IMR-90 (cell line): ENCODE data around the gene PGBD5. TPM values are rescaled to one million over a fixed set of nuclear protein-coding genes. Genes with fewer than 3 reads are reported as not detected.

ENCODE experiments used
- ATAC-seq: fragments of 200-7000 bp; cut with Tn5 transposase; 2 replicates; pipeline ENCODE4 v1.9.1; 2020; ENCODE audit warnings: low read depth, mild to moderate bottlenecking, moderate library complexity
- BruUV-seq: library from RNA; stranded (reverse); fragments of 400-500 nt; replicated peaks from 2 replicates; lab custom pipeline; 2021; lab: Mats Ljungman, UMichigan
- CTCF ChIA-PET: fragments of 300-600 bp; formaldehyde crosslinking; extraction: SDS; loops from one replicate; lab custom pipeline; 2021; ENCODE audit warnings: antibody characterized with exemption; lab: Yijun Ruan, JAX
- POLR2A ChIA-PET: fragments of 300-600 bp; sonication (Branson Sonifier 250); formaldehyde crosslinking; loops from one replicate; lab custom pipeline; 2022; ENCODE audit warnings: antibody characterized with exemption; ENCODE audit not compliant: unreplicated experiment; lab: Charles Lee
- DNase-seq: peaks from one replicate; pipeline ENCODE4 v3.0.0; 2013
- H2AFZ ChIP-seq: replicated peaks from 2 replicates; pipeline ENCODE3; 2013; ENCODE audit warnings: low read length, mild to moderate bottlenecking; ENCODE audit not compliant: poor library complexity
- H2AK5ac ChIP-seq: 2 replicates; pipeline ENCODE4 v1.6.1; 2013; ENCODE audit warnings: low read depth, low read length, inconsistent platforms
- H2AK9ac ChIP-seq: replicated peaks from 2 replicates; pipeline ENCODE3; 2013; ENCODE audit warnings: mild to moderate bottlenecking, low read depth, low read length, moderate library complexity; ENCODE audit not compliant: poor library complexity
- H2BK120ac ChIP-seq: 2 replicates; pipeline ENCODE4 v1.6.1; 2013; ENCODE audit warnings: low read depth, low read length, inconsistent platforms
- H2BK15ac ChIP-seq: 3 replicates; pipeline ENCODE4 v1.6.1; 2013; ENCODE audit warnings: low read depth, low read length, inconsistent platforms
- H2BK20ac ChIP-seq: 2 replicates; pipeline ENCODE4 v1.6.1; 2013; ENCODE audit warnings: low read depth, mild to moderate bottlenecking, inconsistent platforms, low read length, moderate library complexity
- H2BK5ac ChIP-seq: 2 replicates; pipeline ENCODE4 v1.6.1; 2013; ENCODE audit warnings: mild to moderate bottlenecking, low read depth, low read length, inconsistent platforms; ENCODE audit not compliant: poor library complexity, severe bottlenecking
- H3K14ac ChIP-seq: replicated peaks from 2 replicates; pipeline ENCODE4 v1.6.1; 2013; ENCODE audit warnings: low read depth, low read length, inconsistent platforms
- H3K18ac ChIP-seq: 2 replicates; pipeline ENCODE4 v1.6.1; 2013; ENCODE audit warnings: low read depth, low read length, control low read depth
- H3K23ac ChIP-seq: 2 replicates; pipeline ENCODE4 v1.6.1; 2013; ENCODE audit warnings: low read depth, low read length, inconsistent platforms
- H3K27ac ChIP-seq: 2 replicates; pipeline ENCODE4 v1.5.1; 2013; ENCODE audit warnings: mild to moderate bottlenecking, control low read depth, low read length; ENCODE audit not compliant: insufficient read depth
- H3K27me3 ChIP-seq: 2 replicates; pipeline ENCODE4 v1.6.1; 2013; ENCODE audit warnings: low read length; ENCODE audit not compliant: control insufficient read depth, insufficient read depth
- H3K36me3 ChIP-seq: 2 replicates; pipeline ENCODE4 v1.6.1; 2013; ENCODE audit warnings: low read length, mixed read lengths; ENCODE audit not compliant: control insufficient read depth, insufficient read depth
- H3K4ac ChIP-seq: 2 replicates; pipeline ENCODE4 v1.6.1; 2013; ENCODE audit warnings: low read depth, low read length, inconsistent platforms
- H3K4me1 ChIP-seq: 2 replicates; pipeline ENCODE4 v1.6.1; 2013; ENCODE audit warnings: low read length, mixed read lengths; ENCODE audit not compliant: control insufficient read depth, insufficient read depth
- H3K4me2 ChIP-seq: 2 replicates; pipeline ENCODE4 v1.6.1; 2013; ENCODE audit warnings: low read depth, mild to moderate bottlenecking, control low read depth, low read length, moderate library complexity
- H3K4me3 ChIP-seq: 2 replicates; pipeline ENCODE4 v1.5.1; 2013; ENCODE audit warnings: low read depth, mild to moderate bottlenecking, control low read depth, low read length, moderate library complexity; ENCODE audit not compliant: insufficient read depth
- H3K56ac ChIP-seq: 2 replicates; pipeline ENCODE4 v1.6.1; 2013; ENCODE audit warnings: low read length, inconsistent platforms; ENCODE audit not compliant: insufficient read depth; ENCODE audit errors: extremely low read depth
- H3K79me1 ChIP-seq, 2 experiments: 2 replicates each; pipeline ENCODE4 v1.6.1; 2013; ENCODE audit warnings: low read length in 2 of 2, inconsistent platforms in 1 of 2, low read depth in 1 of 2
- H3K9ac ChIP-seq: 2 replicates; pipeline ENCODE4 v1.6.1; 2013; ENCODE audit warnings: low read depth, low read length, control low read depth
- H3K9me1 ChIP-seq: 2 replicates; pipeline ENCODE4 v1.6.1; 2013; ENCODE audit warnings: low read length, inconsistent platforms; ENCODE audit not compliant: insufficient read depth
- H3K9me3 ChIP-seq: 2 replicates; pipeline ENCODE4 v1.6.1; 2013; ENCODE audit warnings: low read length; ENCODE audit not compliant: control insufficient read depth, insufficient read depth
- H4K20me1 ChIP-seq: 2 replicates; pipeline ENCODE4 v1.6.1; 2013; ENCODE audit warnings: low read length, inconsistent platforms; ENCODE audit not compliant: insufficient read depth
- H4K5ac ChIP-seq: 2 replicates; pipeline ENCODE4 v1.6.1; 2013; ENCODE audit warnings: mild to moderate bottlenecking, low read depth, low read length, control low read depth
- H4K8ac ChIP-seq, 2 experiments: 2 replicates each; pipeline ENCODE4 v1.6.1; 2013; ENCODE audit warnings: low read depth in 2 of 2, low read length in 2 of 2, control low read depth in 1 of 2, inconsistent platforms in 1 of 2
- H4K91ac ChIP-seq: 2 replicates; pipeline ENCODE4 v1.6.1; 2013; ENCODE audit warnings: low read depth, low read length, inconsistent platforms; ENCODE audit not compliant: insufficient read depth
- BHLHE40 ChIP-seq: fragments of 150-350 bp; IDR thresholded peaks from 2 replicates; pipeline ENCODE4 v1.6.1; 2016; ENCODE audit warnings: mild to moderate bottlenecking, low read depth, low read length
- CEBPB ChIP-seq: IDR thresholded peaks from 2 replicates; pipeline ENCODE4 v1.6.1; 2012; ENCODE audit warnings: low read depth, low read length, improper control_type of control experiment
- CHD1 ChIP-seq: IDR thresholded peaks from 2 replicates; pipeline ENCODE4 v1.6.1; 2012; ENCODE audit warnings: low read depth, low read length, improper control_type of control experiment
- ELK1 ChIP-seq: fragments of 150-350 bp; IDR thresholded peaks from 2 replicates; pipeline ENCODE4 v1.6.1; 2016; ENCODE audit warnings: low read depth, mild to moderate bottlenecking, low read length, moderate library complexity, borderline replicate concordance
- FOS ChIP-seq: fragments of 150-350 bp; IDR thresholded peaks from 2 replicates; pipeline ENCODE4 v1.6.1; 2016; ENCODE audit warnings: low read depth, low read length
- MAFK ChIP-seq: IDR thresholded peaks from 2 replicates; pipeline ENCODE4 v1.6.1; 2012; ENCODE audit warnings: low read depth, low read length, improper control_type of control experiment
- MAZ ChIP-seq: IDR thresholded peaks from 2 replicates; pipeline ENCODE4 v1.6.1; 2012; ENCODE audit warnings: low read depth, mild to moderate bottlenecking, low read length, improper control_type of control experiment, moderate library complexity, borderline replicate concordance
- MXI1 ChIP-seq: IDR thresholded peaks from 2 replicates; pipeline ENCODE4 v1.6.1; 2012; ENCODE audit warnings: low read depth, mild to moderate bottlenecking, low read length, moderate library complexity, borderline replicate concordance
- NFE2L2 ChIP-seq: fragments of 150-350 bp; IDR thresholded peaks from 2 replicates; pipeline ENCODE4 v1.6.1; 2016; ENCODE audit warnings: low read depth, mild to moderate bottlenecking, low read length
- POLR2A ChIP-seq: IDR thresholded peaks from 2 replicates; pipeline ENCODE4 v1.6.1; 2012; ENCODE audit warnings: mild to moderate bottlenecking, low read depth, low read length
- RAD21 ChIP-seq: IDR thresholded peaks from 2 replicates; pipeline ENCODE4 v1.6.1; 2012; ENCODE audit warnings: low read length, improper control_type of control experiment
- RCOR1 ChIP-seq: IDR thresholded peaks from 2 replicates; pipeline ENCODE4 v1.6.1; 2012; ENCODE audit warnings: mild to moderate bottlenecking, low read length, improper control_type of control experiment; ENCODE audit not compliant: insufficient replicate concordance
- RFX5 ChIP-seq: IDR thresholded peaks from 2 replicates; pipeline ENCODE4 v1.8.0; 2012; ENCODE audit warnings: low read depth, mild to moderate bottlenecking, low read length, moderate library complexity
- SMC3 ChIP-seq: fragments of 150-350 bp; IDR thresholded peaks from 2 replicates; pipeline ENCODE4 v1.6.1; 2016; ENCODE audit warnings: low read depth, mild to moderate bottlenecking, antibody characterized with exemption, low read length, moderate library complexity
- WGBS, 2 experiments: methylation state at CpG; one replicate each; pipeline versions ENCODE4 v1.1.5 to v1.1.7; 2013; ENCODE audit warnings: missing lambda C conversion rate in 2 of 2; ENCODE audit not compliant: insufficient read length in 1 of 2; ENCODE audit errors: extremely low coverage in 2 of 2; 5-methylcytosine and 5-hydroxymethylcytosine counted together
- dilution Hi-C: fragments of 300-500 bp; cut with HindIII; formaldehyde crosslinking; loops from one replicate; pipeline ENCODE4 v1.14.3; 2018; ENCODE audit warnings: low sequenced_read_pairs; ENCODE audit not compliant: unreplicated experiment
- in situ Hi-C: fragments of 300-500 bp; cut with MboI; formaldehyde crosslinking; loops from 3 replicates; pipeline ENCODE4 v1.14.3; 2019; ENCODE audit warnings: low sequenced_read_pairs, inconsistent platforms, mixed read lengths
- intact Hi-C: fragments of 100-400 bp; cut with micrococcal nuclease; formaldehyde crosslinking; loops from 2 replicates; pipeline ENCODE4 v1.10.0; 2022
- polyA plus RNA-seq, 3 experiments: library from polyadenylated mRNA; depleted of rRNA; stranded (reverse); fragments of >200 nt; gene quantifications; 2 replicates each; pipeline ENCODE4 v1.2.3, GENCODE V29; 2012; ENCODE audit warnings: low replicate concordance in 1 of 3
- total RNA-seq: library from RNA; depleted of rRNA; stranded (reverse); fragments of >200 nt; gene quantifications from 2 replicates; pipeline ENCODE4 v1.2.3, GENCODE V29; 2012
- TF ChIP-seq, protein P1 (sequence below): conservative IDR thresholded peaks from 2 replicates; pipeline ENCODE4 v1.5.1; 2012; ENCODE audit warnings: mild to moderate bottlenecking, low read depth, low read length, improper control_type of control experiment
- TF ChIP-seq, protein P2 (sequence below): fragments of 150-350 bp; IDR thresholded peaks from 2 replicates; pipeline ENCODE4 v1.6.1; 2017; ENCODE audit warnings: mild to moderate bottlenecking, antibody characterized with exemption, low read length, low read depth

PGBD5 gene
- total and polyA plus RNA-seq, 2 of the 4 experiments (the other 2 are of a cell fraction) = 0.18 to 0.36 TPM

GRCh38 chr1:230458509-230458908 lies 32.4 kb upstream of the PGBD5 start:
- H3K79me1 ChIP-seq = no peaks in the 10 kb centered on the region
- no peak overlapping the region for H2AK5ac ChIP-seq
- no peaks in the 10 kb centered on the region for H4K20me1 ChIP-seq
- no peak overlapping the region for H2AK9ac ChIP-seq
- no peaks in the 10 kb centered on the region for H3K4me1 ChIP-seq
- in situ Hi-C loops = no loop called here
- H3K18ac ChIP-seq = no peak overlapping the region
- no peak overlapping the region for H2BK15ac ChIP-seq
- DNase-seq (no peak), ATAC-seq (no peak)
- no peak overlapping the region for H3K4ac ChIP-seq
- no peak overlapping the region for H2BK20ac ChIP-seq
- H3K56ac ChIP-seq = no peak overlapping the region
- no peaks in the 10 kb centered on the region for H3K36me3 ChIP-seq
- H2BK120ac ChIP-seq = no peak overlapping the region
- H4K91ac ChIP-seq = no peak overlapping the region
- dilution Hi-C loops = no loop called here
- 0% methylated on average over 1 of the region's 1 CpG; no CpG with 5 or more reads in 1 of the 2 experiments for WGBS, 2 experiments
- H4K5ac ChIP-seq = no peak overlapping the region
- no peak overlapping the region for H3K9ac ChIP-seq
- H3K9me3 ChIP-seq = no peaks in the 10 kb centered on the region
- no peak overlapping the region for H2BK5ac ChIP-seq
- H3K27me3 ChIP-seq = no peaks in the 10 kb centered on the region
- H2AFZ ChIP-seq = no peak overlapping the region
- no peak overlapping the region for H3K23ac ChIP-seq
- H3K4me3 ChIP-seq = no peak overlapping the region
- intact Hi-C loops = no loop called here
- no peak for TF ChIP-seq RCOR1
- no peak for TF ChIP-seq RFX5
- TF ChIP-seq POLR2A = no peak
- no peak for TF ChIP-seq RAD21
- TF ChIP-seq, protein P1, sequence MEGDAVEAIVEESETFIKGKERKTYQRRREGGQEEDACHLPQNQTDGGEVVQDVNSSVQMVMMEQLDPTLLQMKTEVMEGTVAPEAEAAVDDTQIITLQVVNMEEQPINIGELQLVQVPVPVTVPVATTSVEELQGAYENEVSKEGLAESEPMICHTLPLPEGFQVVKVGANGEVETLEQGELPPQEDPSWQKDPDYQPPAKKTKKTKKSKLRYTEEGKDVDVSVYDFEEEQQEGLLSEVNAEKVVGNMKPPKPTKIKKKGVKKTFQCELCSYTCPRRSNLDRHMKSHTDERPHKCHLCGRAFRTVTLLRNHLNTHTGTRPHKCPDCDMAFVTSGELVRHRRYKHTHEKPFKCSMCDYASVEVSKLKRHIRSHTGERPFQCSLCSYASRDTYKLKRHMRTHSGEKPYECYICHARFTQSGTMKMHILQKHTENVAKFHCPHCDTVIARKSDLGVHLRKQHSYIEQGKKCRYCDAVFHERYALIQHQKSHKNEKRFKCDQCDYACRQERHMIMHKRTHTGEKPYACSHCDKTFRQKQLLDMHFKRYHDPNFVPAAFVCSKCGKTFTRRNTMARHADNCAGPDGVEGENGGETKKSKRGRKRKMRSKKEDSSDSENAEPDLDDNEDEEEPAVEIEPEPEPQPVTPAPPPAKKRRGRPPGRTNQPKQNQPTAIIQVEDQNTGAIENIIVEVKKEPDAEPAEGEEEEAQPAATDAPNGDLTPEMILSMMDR = no peak
- TF ChIP-seq FOS = no peak
- TF ChIP-seq, protein P2, sequence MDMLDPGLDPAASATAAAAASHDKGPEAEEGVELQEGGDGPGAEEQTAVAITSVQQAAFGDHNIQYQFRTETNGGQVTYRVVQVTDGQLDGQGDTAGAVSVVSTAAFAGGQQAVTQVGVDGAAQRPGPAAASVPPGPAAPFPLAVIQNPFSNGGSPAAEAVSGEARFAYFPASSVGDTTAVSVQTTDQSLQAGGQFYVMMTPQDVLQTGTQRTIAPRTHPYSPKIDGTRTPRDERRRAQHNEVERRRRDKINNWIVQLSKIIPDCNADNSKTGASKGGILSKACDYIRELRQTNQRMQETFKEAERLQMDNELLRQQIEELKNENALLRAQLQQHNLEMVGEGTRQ = no peak
- TF ChIP-seq CHD1 = no peak
- no peak for TF ChIP-seq CEBPB
- TF ChIP-seq ELK1 = no peak
- TF ChIP-seq MAFK = no peak
- no peak for TF ChIP-seq BHLHE40
- no peak for TF ChIP-seq SMC3
- TF ChIP-seq MXI1 = no peak
- TF ChIP-seq NFE2L2 = no peak
- TF ChIP-seq MAZ = no peak
- CTCF ChIA-PET = interaction anchor here (0.5 kb wide), 1 partner anchor 1446 kb away, joined by 4 read pairs; no protein-coding TSS in a partner anchor
- BruUV-seq = no TSS peak
- POLR2A ChIA-PET = interaction anchor here (0.5 kb wide), 1 partner anchor 14 kb away, joined by 4 read pairs; no protein-coding TSS in a partner anchor
- H3K9me1 ChIP-seq = no peaks in the 10 kb centered on the region
- H3K14ac ChIP-seq = no peak overlapping the region
- H3K4me2 ChIP-seq = no peak overlapping the region
- no peak overlapping the region for H4K8ac ChIP-seq
- no peak overlapping the region for H3K27ac ChIP-seq
